Trophoblast cell (in vitro differentiated cells and primary cell): ENCODE data around the gene KRT33B.
A peak's percentile ranks its signal among the peaks of the same experiment; 100 is the strongest.

Experiments
- DNase-seq, 2 donors: peaks; one replicate each; pipeline ENCODE4 v3.0.0-alpha.2; 2016
- H2AFZ ChIP-seq: 2 replicates; pipeline ENCODE4 v1.6.1; 2013; ENCODE audit warnings: low read length, moderate library complexity, mild to moderate bottlenecking; ENCODE audit not compliant: insufficient read depth, poor library complexity
- H2AK5ac ChIP-seq: 2 replicates; pipeline ENCODE4 v1.6.1; 2013; ENCODE audit warnings: mild to moderate bottlenecking, low read length
- H2BK120ac ChIP-seq: 2 replicates; pipeline ENCODE4 v1.6.1; 2013; ENCODE audit warnings: low read length, mild to moderate bottlenecking, moderate library complexity; ENCODE audit not compliant: insufficient read depth, poor library complexity
- H2BK12ac ChIP-seq: 2 replicates; pipeline ENCODE4 v1.6.1; 2013; ENCODE audit warnings: mild to moderate bottlenecking, low read length, moderate library complexity
- H2BK5ac ChIP-seq: 2 replicates; pipeline ENCODE4 v1.6.1; 2013; ENCODE audit warnings: low read length, low read depth, moderate library complexity, mild to moderate bottlenecking; ENCODE audit not compliant: poor library complexity
- H3K14ac ChIP-seq: 2 replicates; pipeline ENCODE4 v1.6.1; 2013; ENCODE audit warnings: mild to moderate bottlenecking, low read length
- H3K18ac ChIP-seq: 2 replicates; pipeline ENCODE4 v1.6.1; 2013; ENCODE audit warnings: mild to moderate bottlenecking, low read length
- H3K23ac ChIP-seq: 2 replicates; pipeline ENCODE4 v1.6.1; 2013; ENCODE audit warnings: low read length
- H3K27ac ChIP-seq: 2 replicates; pipeline ENCODE4 v1.5.1; 2013; ENCODE audit warnings: low read depth, mild to moderate bottlenecking, inconsistent platforms, low read length, moderate library complexity
- H3K27me3 ChIP-seq: 2 replicates; pipeline ENCODE4 v1.6.1; 2013; ENCODE audit warnings: inconsistent platforms, mild to moderate bottlenecking, low read length, moderate library complexity; ENCODE audit not compliant: insufficient read depth
- H3K36me3 ChIP-seq, 2 experiments: 1 replicate in 1 of 2; 2 replicates in 1 of 2; pipeline ENCODE4 v1.6.1; 2013; ENCODE audit warnings: low read length in 2 of 2, mild to moderate bottlenecking in 2 of 2, moderate library complexity in 1 of 2; ENCODE audit not compliant: insufficient read depth in 2 of 2, control insufficient read depth in 1 of 2
- H3K4ac ChIP-seq: 2 replicates; pipeline ENCODE4 v1.6.1; 2013; ENCODE audit warnings: low read depth, mild to moderate bottlenecking, low read length, moderate library complexity
- H3K4me1 ChIP-seq, 2 experiments: 1 replicate in 1 of 2; 2 replicates in 1 of 2; pipeline ENCODE4 v1.6.1; 2013; ENCODE audit warnings: low read length in 2 of 2, mild to moderate bottlenecking in 2 of 2, moderate library complexity in 1 of 2; ENCODE audit not compliant: insufficient read depth in 2 of 2, control insufficient read depth in 1 of 2
- H3K4me2 ChIP-seq: 2 replicates; pipeline ENCODE4 v1.6.1; 2013; ENCODE audit warnings: inconsistent platforms, mild to moderate bottlenecking, low read length, moderate library complexity
- H3K4me3 ChIP-seq: 2 replicates; pipeline ENCODE4 v1.5.1; 2013; ENCODE audit warnings: mild to moderate bottlenecking, low read depth, low read length, inconsistent platforms
- H3K79me1 ChIP-seq: one replicate; pipeline ENCODE4 v1.6.1; 2013; ENCODE audit warnings: low read length
- H3K79me2 ChIP-seq: 2 replicates; pipeline ENCODE4 v1.6.1; 2013; ENCODE audit warnings: low read length, mild to moderate bottlenecking; ENCODE audit not compliant: control insufficient read depth, insufficient read depth, poor library complexity
- H3K9ac ChIP-seq: 2 replicates; pipeline ENCODE4 v1.6.1; 2013; ENCODE audit warnings: mild to moderate bottlenecking, low read length
- H3K9me3 ChIP-seq: 2 replicates; pipeline ENCODE4 v1.6.1; 2013; ENCODE audit warnings: low read depth, mild to moderate bottlenecking, control low read depth, inconsistent platforms, low read length; ENCODE audit not compliant: insufficient read depth
- H4K12ac ChIP-seq: 2 replicates; pipeline ENCODE4 v1.6.1; 2013; ENCODE audit warnings: low read depth, mild to moderate bottlenecking, low read length, moderate library complexity
- H4K8ac ChIP-seq: 2 replicates; pipeline ENCODE4 v1.6.1; 2013; ENCODE audit warnings: low read depth, mild to moderate bottlenecking, low read length, moderate library complexity
- H4K91ac ChIP-seq: one replicate; pipeline ENCODE4 v1.6.1; 2013; ENCODE audit warnings: low read depth, mild to moderate bottlenecking, low read length, moderate library complexity
- WGBS: extraction: QIAGEN DNeasy Blood & Tissue Kit; methylation state at CpG from one replicate; pipeline ENCODE4 v1.1.7; 2013; ENCODE audit warnings: missing lambda C conversion rate; ENCODE audit not compliant: insufficient read length, insufficient coverage; ENCODE audit errors: extremely low coverage; 5-methylcytosine and 5-hydroxymethylcytosine counted together

Gene KRT33B

DNA sequence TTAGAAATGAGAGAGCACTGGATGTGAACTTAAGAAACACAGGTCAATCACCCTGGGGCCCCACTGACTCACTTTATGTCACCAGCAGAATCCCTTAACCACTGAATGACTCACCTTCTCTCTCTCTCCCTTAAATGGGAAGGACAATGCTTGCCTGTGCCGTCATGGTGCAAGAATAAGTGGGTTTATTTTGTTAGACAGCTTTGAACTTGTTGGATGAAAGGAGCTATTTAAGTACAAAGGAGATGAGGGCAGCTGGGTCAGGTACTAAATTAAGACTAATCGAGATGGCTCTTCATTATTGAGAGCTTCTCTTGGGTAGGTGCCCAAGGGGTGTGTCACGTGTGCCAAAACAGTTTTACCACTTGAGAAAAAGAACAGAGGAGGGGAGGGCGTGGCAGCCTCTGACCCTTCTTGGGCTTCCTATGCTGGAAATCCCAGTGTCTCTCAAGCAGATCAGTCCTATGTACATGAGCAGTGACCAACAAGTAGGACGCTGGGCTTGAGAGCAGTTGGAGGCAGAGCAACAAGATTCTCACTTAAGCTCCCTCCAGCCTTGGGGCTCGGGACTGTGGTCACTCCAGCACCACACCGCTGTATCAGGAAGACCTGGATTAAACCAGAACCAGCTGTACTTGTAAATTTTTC, 34.5 kb upstream of the KRT33B start:
- no peak overlapping the region for H4K91ac ChIP-seq
- peaks cover 0 to 6% of the 10 kb centered on the region in 2 experiments for H3K4me1 ChIP-seq
- no peak overlapping the region for H3K4me3 ChIP-seq
- H3K4ac ChIP-seq: no peak overlapping the region
- H3K27me3 ChIP-seq: no peaks in the 10 kb centered on the region
- no peak overlapping the region for H3K9ac ChIP-seq
- no CpG with 5 or more reads among the region's 7 CpGs for WGBS
- no peaks in the 10 kb centered on the region for H3K36me3 ChIP-seq
- no peak overlapping the region for H2BK120ac ChIP-seq
- no peaks in the 10 kb centered on the region for H3K79me1 ChIP-seq
- no peak overlapping the region for H2BK5ac ChIP-seq
- H3K9me3 ChIP-seq: no peaks in the 10 kb centered on the region
- H3K14ac ChIP-seq: no peak overlapping the region
- no peak overlapping the region for H3K4me2 ChIP-seq
- H2AK5ac ChIP-seq: no peak overlapping the region
- no peaks in the 10 kb centered on the region for H3K79me2 ChIP-seq
- no peak overlapping the region for H4K12ac ChIP-seq
- peak; percentile 72 to 80 for DNase-seq
- H3K18ac ChIP-seq: no peak overlapping the region
- H2AFZ ChIP-seq: no peak overlapping the region
- no peak overlapping the region for H4K8ac ChIP-seq
- no peak overlapping the region for H3K23ac ChIP-seq
- H3K27ac ChIP-seq: no peak overlapping the region
- peak overlapping the region; percentile 6 for H2BK12ac ChIP-seq

DNA sequence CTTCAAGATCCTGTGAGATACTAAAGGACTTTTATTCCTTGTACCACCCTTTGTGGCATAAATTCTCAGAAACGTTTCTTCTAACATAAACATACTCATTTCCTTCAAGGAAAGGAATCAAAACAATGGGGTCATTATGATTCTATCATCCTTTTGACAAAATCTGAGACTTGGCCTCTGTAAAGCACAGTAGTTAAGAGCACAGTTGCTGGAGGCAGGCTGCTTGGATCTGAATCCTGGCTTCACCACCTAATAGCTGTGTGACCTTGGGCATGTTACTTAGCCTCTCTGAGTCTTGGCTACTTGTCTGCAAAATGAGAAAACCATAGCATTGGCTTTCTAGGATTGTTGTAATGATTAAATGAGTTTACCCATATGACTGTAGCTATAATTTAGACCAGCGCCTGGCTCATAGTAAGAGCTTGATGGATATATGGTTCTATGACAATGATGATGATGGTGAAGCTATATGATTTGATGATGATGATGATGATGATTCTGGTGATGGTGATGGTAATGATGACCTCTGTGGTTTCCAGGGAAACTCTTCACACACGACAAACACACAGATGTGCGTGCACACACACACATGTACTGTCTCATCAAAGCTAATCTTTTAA, 33.9 kb upstream of the KRT33B start:
- Histone ChIP-seq H2BK12ac (no peak overlapping the region), H3K79me1 (no peaks in the 10 kb centered on the region), H3K18ac (no peak overlapping the region), H3K79me2 (no peaks in the 10 kb centered on the region), H2AFZ (no peak overlapping the region), H2AK5ac (no peak overlapping the region), H3K9ac (no peak overlapping the region), H3K14ac (no peak overlapping the region), H3K23ac (no peak overlapping the region), H3K27ac (no peak overlapping the region), H4K8ac (no peak overlapping the region), H3K4me3 (no peak overlapping the region), H2BK120ac (no peak overlapping the region), H3K9me3 (no peaks in the 10 kb centered on the region), H3K27me3 (no peaks in the 10 kb centered on the region), H3K4ac (no peak overlapping the region), H4K12ac (no peak overlapping the region), H3K4me2 (no peak overlapping the region), H4K91ac (no peak overlapping the region), H3K4me1 (peaks cover 0 to 6% of the 10 kb centered on the region in 2 experiments), H2BK5ac (no peak overlapping the region), H3K36me3 (no peaks in the 10 kb centered on the region)
- no peak for DNase-seq
- no CpG with 5 or more reads among the region's 4 CpGs for WGBS

DNA sequence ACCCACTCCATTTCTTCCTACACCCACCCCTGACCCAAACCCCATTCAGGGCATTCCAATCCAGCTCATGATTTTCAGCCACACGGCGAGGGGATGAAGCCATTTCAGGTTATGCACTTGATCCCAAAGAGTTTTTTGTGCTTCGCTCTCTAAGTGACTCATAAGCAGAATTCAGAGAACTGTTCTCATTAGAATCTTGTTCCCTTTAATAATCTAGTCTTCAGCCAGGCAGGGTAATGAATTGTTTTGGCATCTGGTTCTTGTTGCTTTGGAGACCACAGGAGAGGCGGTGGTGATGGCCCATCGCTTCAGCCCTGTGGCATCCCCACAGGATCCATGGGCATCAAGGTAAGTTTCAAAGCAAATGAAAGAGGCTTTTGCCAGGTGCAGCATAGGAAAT, 32.5 kb upstream of the KRT33B start:
- H3K4me1 ChIP-seq: peaks cover 0 to 6% of the 10 kb centered on the region in 2 experiments
- H2BK5ac ChIP-seq: no peak overlapping the region
- no peak overlapping the region for H4K8ac ChIP-seq
- DNase-seq: no peak
- no peak overlapping the region for H3K4me2 ChIP-seq
- no peak overlapping the region for H3K4me3 ChIP-seq
- no peak overlapping the region for H3K23ac ChIP-seq
- no peak overlapping the region for H4K12ac ChIP-seq
- no peaks in the 10 kb centered on the region for H3K9me3 ChIP-seq
- no peak overlapping the region for H3K9ac ChIP-seq
- no peak overlapping the region for H2AFZ ChIP-seq
- no peak overlapping the region for H2AK5ac ChIP-seq
- H3K18ac ChIP-seq: no peak overlapping the region
- WGBS: no CpG with 5 or more reads among the region's 5 CpGs
- no peak overlapping the region for H3K27ac ChIP-seq
- no peak overlapping the region for H3K14ac ChIP-seq
- no peak overlapping the region for H2BK120ac ChIP-seq
- no peak overlapping the region for H3K4ac ChIP-seq
- H3K79me1 ChIP-seq: no peaks in the 10 kb centered on the region
- no peak overlapping the region for H2BK12ac ChIP-seq
- no peaks in the 10 kb centered on the region for H3K27me3 ChIP-seq
- no peaks in the 10 kb centered on the region for H3K79me2 ChIP-seq
- H4K91ac ChIP-seq: no peak overlapping the region
- H3K36me3 ChIP-seq: no peaks in the 10 kb centered on the region

DNA sequence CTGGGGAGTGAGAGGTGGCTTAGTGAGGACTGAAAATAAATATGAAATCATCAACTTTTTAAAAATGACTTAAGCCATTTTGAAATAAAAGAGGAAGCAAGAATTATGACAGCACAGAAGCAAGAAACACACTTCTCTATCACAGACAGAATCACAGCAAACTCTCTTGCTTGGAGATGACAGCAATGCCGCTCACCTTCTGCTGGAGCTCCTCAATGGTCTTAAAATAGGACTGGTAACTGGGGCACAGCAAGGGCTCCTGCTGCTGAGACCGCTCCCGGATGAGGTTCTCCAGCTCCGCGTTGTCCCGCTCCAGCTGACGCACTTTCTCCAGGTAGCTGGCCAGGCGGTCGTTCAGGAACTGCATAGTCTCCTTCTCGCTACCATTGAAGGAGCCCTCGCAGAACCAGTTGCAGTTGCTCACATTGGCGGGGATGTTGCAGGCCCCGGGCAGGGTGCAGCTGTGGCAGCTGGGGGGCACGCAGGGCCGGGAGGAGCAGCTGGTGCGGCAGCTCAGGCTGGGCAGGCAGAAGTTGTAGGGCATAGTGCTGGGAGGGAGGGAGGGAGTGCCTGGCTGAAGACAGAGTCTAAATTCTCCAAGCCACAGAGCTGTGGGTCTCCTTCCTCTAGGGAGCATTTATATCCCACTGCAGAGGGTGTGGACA, 27.5 kb upstream of the KRT33B start, which contains the start of gene KRT31:
KRT31 (minus strand) TSS at position 613 of the 665 bp plus-strand sequence; CDS start at position 544, 69 bp downstream.
- H3K36me3 ChIP-seq: no peaks in the 10 kb centered on the region
- no peaks in the 10 kb centered on the region for H3K79me2 ChIP-seq
- H3K14ac ChIP-seq: no peak within 1 kb of the TSS
- no peak within 1 kb of the TSS for H3K9ac ChIP-seq
- no peak within 1 kb of the TSS for H4K91ac ChIP-seq
- no peak within 1 kb of the TSS for H2BK5ac ChIP-seq
- no peak within 1 kb of the TSS for H3K4me2 ChIP-seq
- no peaks in the 10 kb centered on the region for H3K9me3 ChIP-seq
- no peak for DNase-seq
- no peak within 1 kb of the TSS for H3K4ac ChIP-seq
- H2AK5ac ChIP-seq: no peak within 1 kb of the TSS
- no peak within 1 kb of the TSS for H3K23ac ChIP-seq
- no peak within 1 kb of the TSS for H2BK120ac ChIP-seq
- H3K4me1 ChIP-seq: peaks cover 13 to 16% of the 10 kb centered on the region in 2 experiments
- WGBS: no CpG with 5 or more reads among the region's 16 CpGs
- no peak within 1 kb of the TSS for H3K18ac ChIP-seq
- no peaks in the 10 kb centered on the region for H3K79me1 ChIP-seq
- H3K4me3 ChIP-seq: no peak within 1 kb of the TSS
- no peak within 1 kb of the TSS for H2AFZ ChIP-seq
- H3K27me3 ChIP-seq: no peaks in the 10 kb centered on the region
- H4K12ac ChIP-seq: no peak within 1 kb of the TSS
- no peak within 1 kb of the TSS for H4K8ac ChIP-seq
- H3K27ac ChIP-seq: no peak within 1 kb of the TSS
- no peak within 1 kb of the TSS for H2BK12ac ChIP-seq
